ENCODE results near the gene TBC1D5.

TBC1D5 gene

GRCh38 chr3:17336291-17336690 is 406.1 kb downstream of the TBC1D5 start:
- no peak for DNase-seq

GRCh38 chr3:17333893-17334292 is 408.5 kb downstream of the TBC1D5 start:
- DNase-seq: no peak

- DNase-seq: no peak
Observed at GRCh38 chr3:17333446-17333845, 409.0 kb downstream of the TBC1D5 start.

- no peak for DNase-seq
Observed at GRCh38 chr3:17330660-17331059, 411.8 kb downstream of the TBC1D5 start.

- DNase-seq: no peak
Observed at GRCh38 chr3:17329927-17330326, 412.5 kb downstream of the TBC1D5 start.

- no peak for DNase-seq
Observed at GRCh38 chr3:17322106-17322793, 420.2 kb downstream of the TBC1D5 start.

- no peak for DNase-seq
Observed at GRCh38 chr3:17320266-17320665, 422.2 kb downstream of the TBC1D5 start.

- no peak for DNase-seq
Observed at GRCh38 chr3:17315897-17316296, 426.5 kb downstream of the TBC1D5 start.

GRCh38 chr3:17314171-17314570 is 428.3 kb downstream of the TBC1D5 start:
- DNase-seq: no peak

- DNase-seq: no peak
Observed at GRCh38 chr3:17313746-17314145, 428.7 kb downstream of the TBC1D5 start.

GRCh38 chr3:17310983-17311382 is 431.4 kb downstream of the TBC1D5 start:
- no peak for DNase-seq

- DNase-seq: no peak
Observed at GRCh38 chr3:17307887-17308286, 434.5 kb downstream of the TBC1D5 start.

- no peak for DNase-seq
Observed at GRCh38 chr3:17307482-17307881, 434.9 kb downstream of the TBC1D5 start.

GRCh38 chr3:17304969-17305368 is 437.5 kb downstream of the TBC1D5 start:
- DNase-seq: no peak

- DNase-seq: no peak
Observed at GRCh38 chr3:17302774-17303173, 439.7 kb downstream of the TBC1D5 start.

GRCh38 chr3:17302170-17302569 is 440.3 kb downstream of the TBC1D5 start:
- no peak for DNase-seq

- DNase-seq: no peak
Observed at GRCh38 chr3:17301271-17301670, 441.2 kb downstream of the TBC1D5 start.

GRCh38 chr3:17300441-17300840 is 442.0 kb downstream of the TBC1D5 start:
- DNase-seq: no peak

- no peak for DNase-seq
Observed at GRCh38 chr3:17298038-17298437, 444.4 kb downstream of the TBC1D5 start.

- no peak for DNase-seq
Observed at GRCh38 chr3:17292556-17292955, 449.9 kb downstream of the TBC1D5 start.

- DNase-seq: no peak
Observed at GRCh38 chr3:17290894-17291293, 451.5 kb downstream of the TBC1D5 start.

GRCh38 chr3:17288839-17289399 is 453.5 kb downstream of the TBC1D5 start:
- DNase-seq: no peak

GRCh38 chr3:17287006-17287689 is 455.3 kb downstream of the TBC1D5 start:
- no peak for DNase-seq

- no peak for DNase-seq
Observed at GRCh38 chr3:17278006-17278405, 464.4 kb downstream of the TBC1D5 start.

Data from stimulated activated CD4-positive, alpha-beta T cell treated with anti-CD3 and anti-CD28 coated beads, Interleukin-12 subunit alpha, Interleukin-12 subunit beta, amount 100 ng/mL, for 4 hours (primary cell).